Measurements from ENCODE around the gene KDM5B.

- TF ChIP-seq CTCF (IDR thresholded peaks at IDR 0.05) = no peak
- TF ChIP-seq POLR2A (IDR thresholded peaks at IDR 0.05) = no peak
Measured at GRCh38 chr1:202713110-202713509, 95.1 kb downstream of the KDM5B start.
